Measurements from ENCODE around the gene RHOH. TPM values are rescaled to one million over a fixed set of nuclear protein-coding genes. Genes with fewer than 3 reads are reported as not detected.

The RHOH gene
- total and polyA plus RNA-seq, 10 of the 15 experiments (the other 5 are each of a cell fraction or from before 2014, with no cell fraction given) = 46.5 to 120 (median 57.9) TPM

- TF ChIP-seq BCLAF1 (IDR thresholded peaks at IDR 0.05) (no peak), HDAC6 (IDR thresholded peaks at IDR 0.05; ENCODE audit: unreplicated experiment) (peak; percentile 33), RCOR1 (conservative IDR thresholded peaks at IDR 0.05; ENCODE audit: low read depth, low read length) (no peak), NFXL1 (IDR thresholded peaks at IDR 0.05; ENCODE audit: borderline replicate concordance) (no peak), HSF1 (IDR thresholded peaks at IDR 0.05; ENCODE audit: low read depth, low read length) (no peak), PRDM15 (CRISPR knock-in tag; IDR thresholded peaks at IDR 0.05) (no peak), ATF2 (IDR thresholded peaks at IDR 0.05; ENCODE audit: low read length) (no peak), SUPT20H (IDR thresholded peaks at IDR 0.05; ENCODE audit: borderline replicate concordance, control insufficient read depth, low read depth, low read length) (no peak), HDGF (IDR thresholded peaks at IDR 0.05) (0 out of 2 replicates have a peak, but pooled peaks have one; percentile 5), MYB (IDR thresholded peaks at IDR 0.05; ENCODE audit: borderline replicate concordance, low read depth, low read length) (no peak), DPF2 (IDR thresholded peaks at IDR 0.05) (peak; percentile 75; the same call in 1 of the 2 replicates), LARP7 (IDR thresholded peaks at IDR 0.05) (peak; percentile 73), PML (IDR thresholded peaks at IDR 0.05; ENCODE audit: low read length) (no peak), PBX3 (IDR thresholded peaks at IDR 0.05; ENCODE audit: insufficient replicate concordance, low read depth, low read length) (peak; percentile 49), YBX1 (IDR thresholded peaks at IDR 0.05) (no peak), SMAD5 (IDR thresholded peaks at IDR 0.05; ENCODE audit: low read depth) (peak; percentile 29; the same call in 1 of the 2 replicates), SMARCA5 (IDR thresholded peaks at IDR 0.05) (no peak), CBX5 (IDR thresholded peaks at IDR 0.05; ENCODE audit: low read depth) (no peak), TARDBP (IDR thresholded peaks at IDR 0.05; ENCODE audit: borderline replicate concordance) (no peak)
Measured at GRCh38 chr4:40205259-40206198, 8.7 kb downstream of the RHOH start (continued).

Data from GM12878 (cell line).